WTC11 (cell line): ENCODE results near the gene ANAPC16.

Experiments
- CTCF ChIP-seq: fragments of 200-600 bp; IDR thresholded peaks from 2 replicates; pipeline ENCODE4 v1.8.0; 2022; ENCODE audit warnings: antibody characterized with exemption
- JUN ChIP-seq: sonication (generic); formaldehyde crosslinking; IDR thresholded peaks from 2 replicates; pipeline ENCODE4 v1.8.0; 2023; ENCODE audit warnings: mild to moderate bottlenecking, missing genetic modification reagents
- MLX ChIP-seq: sonication (generic); formaldehyde crosslinking; IDR thresholded peaks from 2 replicates; pipeline ENCODE4 v1.8.1; 2023; ENCODE audit warnings: mild to moderate bottlenecking, missing genetic modification reagents, moderate library complexity
- RELA ChIP-seq: sonication (generic); formaldehyde crosslinking; IDR thresholded peaks from 2 replicates; pipeline ENCODE4 v1.8.1; 2022; ENCODE audit warnings: missing genetic modification reagents, mild to moderate bottlenecking, borderline replicate concordance
- TCF7 ChIP-seq: sonication (generic); formaldehyde crosslinking; IDR thresholded peaks from 2 replicates; pipeline ENCODE4 v1.8.0; 2022; ENCODE audit warnings: mild to moderate bottlenecking, low read depth, missing genetic modification reagents, moderate library complexity
- TP53 ChIP-seq: sonication (generic); formaldehyde crosslinking; IDR thresholded peaks from 2 replicates; pipeline ENCODE4 v1.8.1; 2023; ENCODE audit warnings: mild to moderate bottlenecking, missing genetic modification reagents

- no peak for TF ChIP-seq MLX
- TF ChIP-seq CTCF: no peak
- TF ChIP-seq TCF7 (CRISPR knock-in tag): no peak
- no peak for TF ChIP-seq JUN (CRISPR knock-in tag)
- TF ChIP-seq TP53 (CRISPR knock-in tag): no peak
- TF ChIP-seq RELA (CRISPR knock-in tag): no peak
Observed at GRCh38 chr10:72167118-72167517, 48.7 kb upstream of the ANAPC16 start.
